GM19023 (cell line): ENCODE results near the gene DPYSL5.

ENCODE experiments used
- ATAC-seq: cut with Tn5 transposase; IDR thresholded peaks from one replicate; pipeline ENCODE4 v1.9.1; 2021; ENCODE audit warnings: mild to moderate bottlenecking, moderate library complexity; ENCODE audit not compliant: unreplicated experiment

DPYSL5 gene

GRCh38 chr2:26957041-26957440 is 109.1 kb downstream of the DPYSL5 start:
- no peak for ATAC-seq

DNA sequence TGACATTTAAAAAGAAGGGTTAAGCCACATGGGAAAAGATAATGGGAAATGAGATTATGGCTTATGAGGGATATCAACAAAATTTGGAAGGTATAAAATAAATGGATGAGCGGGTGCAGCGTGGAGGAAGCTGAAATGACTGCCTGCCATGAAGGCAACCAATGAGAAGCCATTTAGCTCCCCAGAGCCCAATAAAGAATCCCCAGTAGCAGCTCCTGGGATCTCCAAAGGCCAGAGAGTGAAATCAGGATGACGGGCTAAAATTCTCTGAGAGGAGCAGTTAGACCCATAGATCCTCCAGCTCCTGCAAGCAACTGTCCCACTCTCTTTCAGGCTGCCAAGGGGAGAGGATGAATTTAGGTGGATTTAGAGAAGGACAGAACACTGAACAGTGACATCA is 109.6 kb downstream of the DPYSL5 start:
- ATAC-seq: no peak

DNA sequence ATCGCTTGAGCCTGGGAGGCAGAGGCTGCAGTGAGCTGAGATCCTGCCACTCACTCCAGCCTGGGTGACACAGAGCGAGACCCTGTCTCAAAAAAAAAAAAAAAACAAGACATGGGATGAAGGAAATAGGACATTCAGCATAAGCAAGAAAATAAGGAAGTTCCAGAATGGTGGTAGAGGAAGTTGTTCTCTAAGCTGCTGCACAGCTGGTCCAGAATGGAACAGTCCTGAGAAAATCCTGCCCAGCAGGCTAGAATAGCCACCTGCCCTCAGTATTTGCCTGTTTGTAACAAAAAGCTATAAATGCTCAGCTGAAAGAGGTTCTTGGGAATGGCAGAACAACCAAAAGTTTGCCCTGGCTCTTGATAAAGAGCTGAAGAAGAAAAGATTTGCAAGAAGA is 111.4 kb downstream of the DPYSL5 start:
- no peak for ATAC-seq

- no peak for ATAC-seq
These were observed 116.7 kb downstream of the DPYSL5 start for GRCh38 chr2:26964446-26965130.

- ATAC-seq: no peak
These were observed 120.1 kb downstream of the DPYSL5 start for GRCh38 chr2:26968001-26968400.

GRCh38 chr2:26969077-26969844 is 121.3 kb downstream of the DPYSL5 start:
- no peak for ATAC-seq

- peak; percentile 88 for ATAC-seq
These were observed 122.5 kb downstream of the DPYSL5 start, which contains the start of gene MAPRE3 for GRCh38 chr2:26970244-26970927. Gene MAPRE3, plus strand, starts transcription at chr2:26970637. Its CDS starts 51,582 bp downstream, at chr2:27022219.

GRCh38 chr2:26970928-26971627 is 123.1 kb downstream of the DPYSL5 start:
- ATAC-seq: no peak

DNA sequence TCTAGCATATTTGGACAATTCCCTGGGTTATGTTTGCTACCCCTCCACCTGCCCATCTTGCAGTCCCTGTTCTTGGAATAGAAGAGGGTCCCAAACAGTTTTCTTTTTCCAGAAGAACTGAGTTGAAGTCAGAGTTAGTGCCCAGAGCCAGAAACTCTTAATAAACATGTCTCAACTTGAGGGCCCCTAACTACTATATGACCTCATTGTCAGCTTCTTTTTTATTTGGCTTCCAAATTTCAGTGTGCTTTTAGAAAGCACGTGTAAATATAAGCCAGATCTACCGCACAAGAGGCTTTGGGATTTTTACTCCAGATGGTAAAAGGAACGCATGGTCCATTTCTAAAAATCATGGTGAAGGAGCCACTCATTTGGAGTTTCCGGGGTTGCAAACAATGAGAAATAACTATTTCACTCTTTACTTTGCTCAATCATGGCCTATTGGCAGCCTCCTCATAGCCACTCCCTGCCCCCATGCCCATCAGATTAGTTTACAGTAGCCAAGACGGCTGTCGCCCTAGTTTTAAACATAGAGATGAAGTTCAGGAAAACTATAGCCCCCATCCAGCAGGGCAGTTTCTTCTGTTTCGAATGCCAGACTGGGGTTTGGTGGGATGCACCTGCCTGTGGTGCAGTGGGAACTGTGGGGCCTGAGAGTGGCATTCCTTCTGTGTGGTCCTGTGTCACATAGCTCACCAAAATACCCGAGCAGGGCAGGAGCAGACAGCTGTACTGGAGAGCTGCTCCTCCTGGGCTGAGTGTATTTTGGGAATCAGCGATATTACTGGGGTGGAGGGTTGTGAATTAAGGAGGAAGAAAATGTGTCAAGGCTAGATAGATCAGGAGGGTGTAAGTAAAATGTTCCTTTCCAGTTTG is 124.2 kb downstream of the DPYSL5 start:
- no peak for ATAC-seq

DNA sequence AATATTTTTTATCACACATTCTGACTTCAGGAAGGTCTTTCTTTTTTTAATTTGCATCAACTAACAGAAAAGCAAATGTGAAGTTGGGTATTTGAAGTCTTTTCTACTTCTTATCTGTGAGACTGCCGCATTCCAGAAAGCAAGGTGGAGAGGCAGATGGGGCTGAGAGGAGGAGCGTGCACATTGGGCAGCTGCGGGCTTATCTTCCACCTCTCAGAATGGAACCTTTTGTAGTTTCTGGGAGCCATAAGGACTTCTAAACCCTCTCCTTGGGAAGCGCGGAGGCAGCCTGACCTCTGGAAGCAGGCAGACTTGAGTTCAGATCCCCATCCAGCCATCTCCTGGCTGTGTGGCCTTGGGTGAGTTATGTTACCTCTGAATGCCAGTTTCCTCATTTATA is 126.4 kb downstream of the DPYSL5 start:
- no peak for ATAC-seq

GRCh38 chr2:26975102-26975501 is 127.2 kb downstream of the DPYSL5 start:
- no peak for ATAC-seq

- ATAC-seq: no peak
These were observed 127.7 kb downstream of the DPYSL5 start for GRCh38 chr2:26975656-26976055.

GRCh38 chr2:26976237-26976636 is 128.3 kb downstream of the DPYSL5 start:
- no peak for ATAC-seq

DNA sequence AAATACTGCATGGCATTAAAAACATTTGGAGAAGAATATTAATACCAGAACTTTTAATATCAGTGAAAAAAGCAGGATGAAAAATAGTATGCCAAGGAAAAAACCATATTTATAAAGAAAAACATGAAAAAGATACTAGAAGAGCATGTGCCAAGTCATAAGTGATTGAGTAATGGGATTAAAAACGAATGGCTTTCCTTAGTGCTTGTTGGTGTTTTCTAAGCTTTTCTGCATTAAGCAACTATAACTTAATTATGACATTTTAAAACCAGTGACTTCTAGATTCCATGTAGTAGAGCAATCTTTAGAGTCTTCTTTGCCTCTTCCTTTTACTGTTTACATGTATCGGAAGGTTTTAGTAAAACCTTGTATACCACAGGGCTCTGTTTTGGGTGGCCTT is 129.1 kb downstream of the DPYSL5 start:
- no peak for ATAC-seq

DNA sequence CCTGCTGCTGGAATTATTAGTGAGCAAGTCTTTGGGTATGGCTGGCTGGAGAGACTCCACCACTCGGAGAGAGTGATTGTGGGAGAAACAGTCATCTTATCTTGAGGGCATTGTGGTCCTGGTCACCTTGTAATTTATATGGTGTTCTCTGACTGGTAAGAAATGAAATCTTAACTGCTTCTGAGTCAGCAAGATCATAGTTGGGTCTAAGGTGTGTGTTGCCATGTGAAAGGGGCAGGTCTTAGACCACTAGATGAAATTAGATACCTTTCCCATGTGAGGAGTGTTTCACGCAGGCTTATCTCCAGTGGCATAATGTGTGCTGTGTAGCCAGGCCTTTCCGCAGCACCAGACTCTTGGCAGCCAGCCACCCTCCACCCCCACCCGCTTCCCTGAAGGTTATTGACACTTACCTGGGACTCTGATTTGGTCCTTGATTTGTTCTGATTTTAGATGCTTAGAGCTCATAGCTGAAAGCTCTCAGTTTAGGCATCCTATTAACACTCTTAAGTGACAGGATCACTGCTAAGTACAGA is 130.2 kb downstream of the DPYSL5 start:
- ATAC-seq: no peak

GRCh38 chr2:26979741-26980140 is 131.8 kb downstream of the DPYSL5 start:
- ATAC-seq: no peak

GRCh38 chr2:26980971-26981370 is 133.0 kb downstream of the DPYSL5 start:
- no peak for ATAC-seq

GRCh38 chr2:26982102-26982742 is 134.3 kb downstream of the DPYSL5 start:
- no peak for ATAC-seq

DNA sequence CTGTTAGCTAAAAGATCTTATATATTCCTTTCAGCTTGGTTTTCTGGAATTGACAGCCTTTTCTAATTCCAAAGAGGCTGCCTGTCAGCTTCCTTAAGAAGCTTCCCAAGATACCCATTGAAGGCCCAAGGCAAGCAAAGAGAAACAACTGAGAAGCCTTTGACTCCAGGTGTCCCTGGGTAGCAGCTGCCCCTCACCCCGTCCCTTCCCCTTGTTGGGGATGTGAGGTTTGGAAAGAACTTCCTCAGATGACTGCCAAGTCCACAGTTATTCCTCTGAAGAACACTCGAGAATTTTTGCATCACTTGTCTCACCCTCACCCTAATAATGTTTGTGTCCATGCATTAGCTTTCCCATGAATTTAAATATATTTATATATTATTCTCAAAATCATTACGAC is 135.8 kb downstream of the DPYSL5 start:
- no peak for ATAC-seq
